GM21367 (cell line): ENCODE results near the gene SHH.

Source experiments
- ATAC-seq: cut with Tn5 transposase; IDR thresholded peaks from one replicate; pipeline ENCODE4 v1.9.1; 2021; ENCODE audit not compliant: unreplicated experiment

Gene SHH

DNA sequence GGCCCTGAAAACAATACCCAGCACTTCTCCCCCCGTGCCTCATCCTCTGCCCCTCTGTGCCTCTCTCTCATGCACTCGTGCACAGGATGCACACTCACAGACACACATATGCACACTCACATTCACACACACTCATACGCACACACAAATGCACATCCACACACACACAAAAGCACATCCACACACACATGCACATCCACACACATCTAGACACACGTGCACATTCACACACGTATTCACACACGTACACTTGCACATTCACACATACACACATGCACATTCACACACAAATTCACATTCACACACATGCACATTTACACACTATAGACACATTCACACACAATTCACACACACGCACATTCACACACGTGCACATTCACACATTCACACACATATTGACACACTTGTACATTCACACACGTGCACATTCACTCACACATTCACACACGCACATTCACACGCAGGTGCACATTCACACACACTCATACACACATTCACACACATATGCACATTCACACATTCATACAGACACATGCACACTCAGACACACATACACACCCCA, 19.2 kb downstream of the SHH start:
- ATAC-seq = no peak

DNA sequence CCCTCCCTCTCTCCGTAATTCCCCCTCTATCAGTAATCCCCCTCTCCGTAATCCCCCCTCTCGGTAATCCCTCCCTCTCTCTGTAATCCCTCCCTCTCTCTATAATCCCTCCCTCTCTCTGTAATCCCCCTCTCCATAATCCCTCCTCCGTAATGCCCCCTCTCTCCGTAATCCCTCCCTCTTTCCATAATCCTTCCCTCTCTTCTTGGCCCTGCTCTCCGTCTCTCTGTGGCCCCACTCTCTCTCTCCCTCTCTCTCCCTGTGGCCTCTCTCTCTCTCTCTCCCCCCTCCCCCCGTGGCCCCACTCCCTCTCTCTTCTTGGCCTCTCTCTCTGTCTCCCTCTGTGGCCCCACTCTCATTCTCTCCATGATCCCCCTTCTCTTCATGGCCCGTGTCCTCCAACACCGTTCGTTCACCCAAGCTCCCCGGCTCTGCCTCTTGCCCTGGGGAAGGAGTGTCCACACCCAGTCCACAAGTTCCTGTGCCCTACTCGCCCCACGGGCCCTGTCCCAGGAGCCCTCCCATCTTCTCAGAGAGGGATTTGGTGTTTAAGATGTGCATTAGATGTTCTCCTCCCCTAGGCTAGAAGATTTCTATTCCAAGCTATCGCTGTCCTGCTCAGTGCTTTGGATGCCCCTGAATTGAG, 19.8 kb downstream of the SHH start:
- ATAC-seq = no peak

DNA sequence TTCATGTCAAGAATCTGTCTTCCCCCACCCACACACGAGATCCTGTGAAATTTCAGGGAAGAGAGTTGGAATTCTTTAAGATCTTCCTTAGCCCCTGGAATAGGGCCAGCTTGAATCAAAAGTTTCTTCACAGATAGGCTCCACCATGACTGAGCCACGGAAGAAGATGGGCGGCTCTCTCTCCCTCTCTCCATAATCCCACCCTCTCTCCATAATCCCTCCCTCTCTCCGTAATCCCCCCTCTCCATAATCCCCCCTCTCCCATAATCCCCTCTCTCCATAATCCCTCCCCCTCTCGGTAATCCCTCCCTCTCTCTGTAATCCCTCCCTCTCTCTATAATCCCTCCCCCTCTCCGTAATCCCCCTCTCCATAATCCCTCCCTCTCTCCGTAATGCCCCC, 20.4 kb downstream of the SHH start:
- no peak for ATAC-seq

DNA sequence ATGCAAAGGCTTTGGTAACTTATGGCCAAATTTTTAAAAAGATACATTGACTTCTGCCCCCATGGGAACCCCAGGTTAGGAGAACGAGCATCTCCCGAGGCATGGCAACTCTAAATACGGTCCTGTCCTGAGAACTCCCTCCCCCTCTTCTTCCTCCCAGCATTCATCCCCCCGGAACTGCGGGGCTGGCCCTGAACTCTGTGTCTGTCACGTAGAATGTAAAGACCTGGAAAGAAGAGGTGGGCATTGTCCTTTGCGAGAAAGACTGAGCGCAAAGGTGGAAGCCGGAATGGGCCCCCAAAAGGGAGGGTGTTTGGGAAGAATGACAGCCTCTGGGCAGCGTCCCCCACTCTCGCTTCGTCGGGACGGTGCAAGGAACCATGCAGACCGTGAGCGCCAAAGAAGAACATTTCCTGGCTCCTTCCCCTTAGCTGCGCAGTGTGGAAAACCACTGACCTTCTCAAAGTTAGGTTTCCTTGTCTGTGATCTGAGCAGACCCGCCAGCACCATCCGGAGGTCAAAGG, 21.0 kb downstream of the SHH start:
- ATAC-seq = no peak

DNA sequence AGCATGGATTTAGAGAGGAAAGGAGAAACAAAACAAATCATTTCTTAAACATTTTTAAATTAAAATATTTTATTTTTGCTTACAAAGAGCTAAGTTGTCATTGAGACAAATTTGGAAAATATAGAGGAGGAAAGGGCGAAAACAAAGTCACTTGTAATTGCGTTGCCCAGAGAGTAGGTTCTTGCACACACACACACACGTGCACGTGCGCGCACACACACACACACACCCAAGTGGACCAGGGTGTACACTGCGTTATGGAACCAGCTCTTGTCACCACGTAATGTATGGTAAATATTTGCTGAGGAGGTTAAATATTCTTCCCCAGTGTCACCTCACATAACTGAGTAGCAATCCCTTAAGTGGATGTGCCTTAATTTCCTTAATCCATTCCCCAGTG, 21.6 kb downstream of the SHH start:
- no peak for ATAC-seq

DNA sequence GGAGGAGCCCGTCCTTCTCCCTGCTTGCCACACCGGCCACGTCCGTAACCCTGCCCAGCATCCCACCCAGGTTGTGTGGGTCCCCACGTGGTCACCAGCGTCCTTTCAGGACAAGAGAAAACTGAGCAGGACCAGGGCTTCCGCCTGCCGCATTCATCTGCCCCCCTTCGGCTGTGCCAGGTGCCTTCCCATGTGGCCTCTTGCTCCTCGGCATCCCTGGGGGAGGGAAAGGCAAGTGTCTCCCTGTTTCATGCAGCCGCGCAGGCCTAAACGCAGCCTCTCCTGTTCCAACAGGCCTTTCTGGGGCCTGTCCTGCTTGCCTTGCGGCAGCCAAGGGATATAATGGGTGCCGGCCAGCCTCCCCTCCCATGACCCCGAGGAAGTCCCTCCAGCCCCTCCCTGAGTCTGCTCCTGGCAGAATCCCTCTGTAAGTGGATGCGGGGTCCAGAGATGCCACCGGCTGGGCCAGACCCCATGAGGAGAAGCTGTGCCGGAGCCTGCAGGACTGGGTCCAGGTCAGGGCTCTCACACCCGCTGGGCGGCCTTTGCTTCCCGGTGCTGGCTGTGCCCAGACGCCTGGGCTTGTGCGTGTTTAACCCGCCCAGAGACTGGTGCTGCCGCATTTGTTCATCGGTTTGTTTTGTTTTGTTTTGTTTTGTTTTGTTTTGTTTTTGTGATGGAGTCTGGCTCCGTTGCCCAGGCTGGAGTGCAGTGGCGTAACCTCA, 23.1 kb downstream of the SHH start:
- no peak for ATAC-seq

DNA sequence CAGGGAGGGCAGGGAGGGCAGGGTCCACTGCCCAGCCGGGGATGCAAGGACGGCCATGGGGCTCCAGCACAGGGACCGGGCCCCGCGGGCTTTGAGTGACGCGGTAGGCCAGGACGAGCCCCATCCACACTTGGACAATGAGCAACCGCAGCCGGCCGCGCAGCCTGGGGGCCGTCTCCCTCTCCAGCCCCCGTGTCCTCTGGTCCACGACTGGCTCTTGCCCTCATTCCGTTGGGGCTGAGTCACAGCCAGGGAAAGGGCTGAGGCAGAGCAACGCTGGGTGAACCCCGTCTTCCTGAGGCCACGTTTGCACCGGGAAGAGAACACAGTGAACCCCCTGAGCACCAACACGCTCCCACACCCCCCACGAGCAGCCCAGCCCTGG, 23.7 kb downstream of the SHH start:
- ATAC-seq = no peak

DNA sequence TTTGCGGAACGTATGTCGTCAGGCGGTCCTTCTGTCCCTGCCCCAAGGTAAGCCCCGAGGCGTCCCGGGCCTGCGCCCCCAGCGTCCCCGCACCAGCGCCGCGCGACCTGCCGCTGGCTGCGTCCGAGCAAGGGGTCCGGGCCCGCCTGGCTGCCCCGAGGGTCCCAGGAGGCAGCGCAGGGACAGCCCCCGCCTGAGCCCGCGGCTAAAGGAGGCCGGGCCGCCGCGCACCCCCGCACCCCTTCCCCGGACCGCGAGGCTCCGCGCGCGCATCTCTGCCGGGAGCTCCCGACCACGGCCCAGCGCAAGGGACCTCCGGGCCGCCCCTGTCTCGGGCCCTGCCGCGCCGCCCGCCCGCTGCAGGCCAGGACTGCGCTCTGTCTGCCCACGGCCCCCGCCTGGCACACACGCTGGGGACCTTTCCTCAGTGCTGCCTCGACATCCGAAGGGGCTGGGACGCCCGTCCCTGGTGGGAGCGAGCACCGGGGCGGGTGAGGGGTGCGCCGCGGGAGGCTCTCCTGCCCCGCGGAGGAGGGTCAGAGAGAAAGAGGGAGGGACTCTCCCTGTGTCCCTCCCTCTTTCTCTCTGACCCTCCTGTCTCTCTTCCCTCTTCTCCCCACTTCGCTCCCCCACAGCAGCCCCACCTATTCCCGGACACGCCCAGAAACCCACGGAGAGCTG, 25.0 kb downstream of the SHH start:
- ATAC-seq = no peak

DNA sequence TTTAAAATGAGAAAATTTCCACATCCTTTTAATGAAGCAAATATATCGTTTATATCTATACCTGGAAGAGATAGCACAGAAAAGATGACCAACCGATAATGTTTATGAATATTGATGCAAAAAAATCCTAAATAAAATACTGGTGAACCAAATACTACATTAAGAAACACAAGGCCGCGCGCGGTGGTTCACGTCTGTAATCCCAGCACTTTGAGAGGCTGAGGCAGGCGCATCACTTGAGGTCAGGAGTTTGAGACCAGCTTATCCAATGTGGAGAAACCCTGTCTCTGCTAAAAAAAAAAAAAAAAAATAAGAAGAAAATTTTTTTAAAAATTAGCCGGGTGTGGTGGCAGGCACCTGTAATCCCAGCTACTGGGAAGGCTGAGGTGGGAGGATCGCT, 25.8 kb downstream of the SHH start:
- no peak for ATAC-seq

DNA sequence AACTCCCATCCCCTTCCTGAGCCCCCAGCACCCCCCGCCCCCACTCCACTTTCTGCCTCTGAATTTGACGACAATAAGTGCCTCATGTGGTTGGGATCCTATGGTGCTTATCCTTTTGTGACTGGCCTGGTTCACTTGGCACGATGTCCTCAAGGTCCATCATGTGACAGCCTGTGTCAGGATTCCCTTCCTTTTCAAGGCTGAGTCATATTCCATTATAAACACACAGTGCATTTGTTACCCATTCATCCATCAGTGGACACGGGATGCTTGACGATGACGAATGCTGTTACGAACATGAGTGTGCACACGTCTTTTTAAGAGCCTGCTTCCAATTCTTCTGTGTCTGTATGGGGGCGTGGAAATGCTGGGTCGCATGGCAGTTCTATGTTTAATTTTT, 26.7 kb downstream of the SHH start:
- ATAC-seq = no peak

DNA sequence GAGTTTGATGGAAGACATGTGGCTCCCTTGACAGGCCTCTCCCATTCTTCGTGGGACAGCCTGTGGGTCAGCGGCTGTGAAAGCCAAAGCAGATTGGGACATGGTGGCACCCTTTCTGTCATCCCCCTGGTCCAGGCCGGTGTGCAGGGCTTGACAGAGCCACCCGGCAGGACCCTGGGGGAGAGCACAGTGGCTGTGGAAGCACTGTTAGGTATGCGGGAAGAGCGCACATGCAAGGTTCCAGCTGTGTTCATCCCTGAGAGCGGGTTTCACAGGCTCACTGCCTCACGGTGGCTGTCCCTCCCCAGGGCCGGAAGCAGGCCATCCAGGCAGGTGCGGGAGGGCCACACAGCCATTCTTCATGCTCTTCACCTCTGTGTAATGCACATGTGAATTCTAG, 29.8 kb downstream of the SHH start:
- no peak for ATAC-seq

DNA sequence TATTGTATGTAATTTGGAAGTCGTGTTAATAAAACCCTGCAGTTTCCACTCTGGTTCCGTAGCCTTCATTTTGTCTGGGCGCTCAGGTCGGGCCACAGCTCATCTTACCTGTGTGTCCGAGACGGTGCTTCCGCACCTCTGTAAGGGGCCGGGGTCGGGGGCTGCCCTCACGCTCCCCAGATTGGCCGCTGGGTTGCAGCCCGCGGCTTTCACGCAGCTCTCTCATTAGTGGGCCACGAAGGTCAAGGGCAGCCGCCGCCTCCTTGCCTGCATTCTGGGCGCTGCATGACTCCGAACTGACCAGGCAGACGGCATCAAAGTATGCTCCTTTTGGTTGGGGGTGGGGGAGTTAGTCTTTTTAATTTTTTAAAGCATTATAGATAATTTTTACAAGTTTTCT, 30.8 kb downstream of the SHH start:
- ATAC-seq = no peak

DNA sequence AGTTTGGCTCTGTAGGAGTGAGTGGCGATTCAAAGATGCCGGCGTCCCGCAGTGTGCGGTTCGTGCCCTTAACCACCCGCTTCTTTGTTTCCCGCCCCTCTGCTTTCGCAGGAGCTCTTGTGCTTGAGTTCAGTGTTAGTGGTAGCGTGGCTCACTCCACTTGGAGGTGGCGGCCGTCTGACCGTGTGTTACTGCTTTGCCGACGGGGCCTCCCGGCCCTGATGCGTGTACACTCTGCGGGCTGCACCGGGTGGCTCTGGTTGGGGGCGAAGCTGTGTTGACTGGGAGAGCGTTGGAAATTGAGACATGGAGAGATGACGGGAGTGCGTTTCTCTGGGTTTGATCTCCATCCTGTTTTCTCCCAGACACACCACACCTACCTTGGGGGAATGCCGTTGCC, 31.4 kb downstream of the SHH start:
- no peak for ATAC-seq

DNA sequence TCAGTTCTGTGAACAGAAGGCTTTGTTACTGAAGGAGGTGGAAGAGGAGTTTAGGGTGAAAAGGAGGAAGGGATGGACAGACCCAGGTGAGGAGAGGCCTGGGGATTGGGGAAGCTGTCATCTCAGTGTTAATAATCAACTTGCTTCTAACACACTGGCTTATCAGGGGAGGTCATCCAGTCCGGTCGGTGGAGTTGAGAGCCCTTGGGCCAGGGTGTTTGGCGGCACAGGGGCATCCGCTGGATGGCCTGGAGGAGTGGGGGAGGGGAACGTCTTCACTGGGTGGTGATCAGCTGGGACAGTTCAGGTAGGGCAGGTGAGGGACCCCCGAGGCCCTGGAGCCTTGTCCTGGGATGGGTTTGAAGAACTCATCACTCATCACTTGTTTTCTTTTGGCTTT, 33.9 kb downstream of the SHH start:
- no peak for ATAC-seq

DNA sequence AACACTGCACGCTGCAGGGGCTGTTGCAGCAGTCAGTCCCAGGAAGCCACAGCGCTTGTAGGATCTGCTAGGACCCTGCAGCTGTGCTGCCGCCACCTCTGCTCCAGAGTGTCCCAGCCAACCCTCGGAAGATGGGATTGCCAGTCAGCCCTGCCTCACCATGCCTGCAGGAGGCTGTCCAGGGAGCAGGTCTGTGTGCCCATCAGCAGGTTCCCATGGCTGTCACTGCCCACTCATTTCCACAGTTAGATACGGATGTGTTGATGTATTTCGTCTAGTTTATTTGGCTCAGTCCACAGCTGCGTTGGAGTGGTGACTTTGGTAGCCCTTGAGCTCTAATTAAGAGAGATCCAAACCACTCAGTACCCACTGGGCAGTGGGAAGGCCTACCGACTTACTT, 35.7 kb downstream of the SHH start:
- ATAC-seq = no peak

DNA sequence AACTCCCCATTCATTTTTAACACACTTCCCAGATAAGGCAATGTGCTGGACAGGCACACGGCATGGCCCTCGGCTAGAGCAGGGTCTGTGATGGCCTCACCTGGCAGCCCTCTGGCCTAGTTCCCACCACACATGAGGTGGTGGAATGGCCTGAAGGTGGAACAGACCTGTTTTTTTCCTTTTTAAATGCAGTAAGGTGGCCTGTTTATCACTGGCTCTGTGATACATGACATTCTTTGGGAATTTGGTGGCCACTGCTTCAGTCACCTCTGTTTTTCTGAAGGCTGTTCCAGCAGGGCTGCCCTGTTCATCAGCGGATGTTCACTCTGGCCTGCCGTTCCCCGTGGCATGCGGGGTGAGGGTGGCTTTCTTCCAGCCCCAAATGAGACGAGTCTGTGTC, 36.6 kb downstream of the SHH start:
- no peak for ATAC-seq

DNA sequence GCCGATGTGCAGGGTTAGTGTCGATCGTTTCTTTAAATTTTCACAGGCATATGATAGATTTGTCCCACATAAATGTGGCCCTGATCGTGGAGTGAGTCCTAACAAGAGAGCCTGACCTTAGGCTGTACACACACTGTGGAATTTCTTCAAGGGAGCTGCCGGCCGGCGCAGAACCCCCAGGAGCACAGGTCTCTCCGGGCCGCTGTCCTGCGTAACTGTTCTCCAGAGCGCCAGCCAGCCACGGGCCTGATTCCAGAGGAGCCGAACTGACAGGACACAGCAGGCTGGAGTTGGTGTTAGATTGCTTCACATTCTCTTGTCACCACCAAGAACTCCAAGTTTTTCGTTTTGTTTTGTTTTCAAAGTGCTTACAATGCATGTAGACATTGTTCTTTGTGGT, 37.3 kb downstream of the SHH start:
- ATAC-seq = no peak

DNA sequence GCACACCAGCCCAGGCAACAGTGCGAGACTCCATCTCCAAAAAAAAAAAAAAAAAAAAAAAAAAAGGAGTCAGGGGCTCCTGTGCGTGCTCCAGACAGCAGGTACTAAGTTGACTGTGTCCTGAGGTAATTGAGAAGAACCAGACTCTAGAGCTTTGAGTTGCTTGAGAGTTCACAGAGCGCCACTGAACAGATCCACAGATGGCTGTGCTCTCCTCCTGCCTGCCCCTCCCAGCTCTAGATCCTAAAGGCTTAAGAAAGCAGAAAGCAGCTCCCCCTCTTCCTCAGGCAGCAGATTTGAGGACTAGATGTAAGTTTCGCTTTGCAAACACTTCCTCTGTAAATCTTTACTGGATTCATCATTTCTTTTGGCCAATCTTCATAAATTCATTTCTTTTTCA, 38.7 kb downstream of the SHH start:
- ATAC-seq = no peak

DNA sequence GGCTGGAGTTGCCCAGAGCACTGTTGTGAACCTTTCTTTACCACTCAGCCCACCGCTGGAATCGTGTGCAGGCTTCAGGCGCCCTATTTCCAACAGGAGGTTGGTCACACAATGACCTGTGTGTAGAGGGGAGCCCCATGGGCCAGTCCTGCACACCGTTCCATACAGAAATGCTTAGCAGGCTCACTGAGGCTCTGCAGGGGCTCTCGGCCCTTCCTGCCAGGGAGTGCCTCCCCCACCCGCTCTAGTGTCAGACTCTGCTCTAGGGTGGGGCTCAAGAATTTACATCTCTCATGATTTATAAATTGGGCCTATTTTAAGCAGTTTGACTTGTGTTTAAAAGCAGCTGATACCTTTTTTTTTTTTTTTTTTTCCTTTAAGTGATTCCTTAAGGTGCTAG, 42.0 kb downstream of the SHH start:
- ATAC-seq = no peak

DNA sequence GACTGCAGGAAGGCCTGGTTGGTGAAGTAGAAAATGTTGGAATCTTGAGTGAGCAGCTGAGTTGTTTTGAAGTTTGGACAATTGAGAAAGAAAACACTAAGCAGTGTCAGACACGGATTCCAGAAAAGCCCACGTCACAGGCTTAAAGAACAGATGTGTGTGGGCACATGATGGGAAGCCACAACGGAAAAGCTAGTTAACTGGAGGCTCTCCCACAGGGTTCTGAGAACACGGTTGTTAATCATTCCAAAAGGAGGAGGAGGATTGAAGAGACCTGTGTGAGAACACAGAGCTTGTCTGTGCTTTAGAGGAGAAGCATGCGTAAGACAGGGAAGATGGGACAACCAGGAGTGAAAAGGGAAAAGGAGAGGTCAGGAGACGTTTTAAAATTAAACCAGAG, 42.6 kb downstream of the SHH start:
- ATAC-seq = no peak

DNA sequence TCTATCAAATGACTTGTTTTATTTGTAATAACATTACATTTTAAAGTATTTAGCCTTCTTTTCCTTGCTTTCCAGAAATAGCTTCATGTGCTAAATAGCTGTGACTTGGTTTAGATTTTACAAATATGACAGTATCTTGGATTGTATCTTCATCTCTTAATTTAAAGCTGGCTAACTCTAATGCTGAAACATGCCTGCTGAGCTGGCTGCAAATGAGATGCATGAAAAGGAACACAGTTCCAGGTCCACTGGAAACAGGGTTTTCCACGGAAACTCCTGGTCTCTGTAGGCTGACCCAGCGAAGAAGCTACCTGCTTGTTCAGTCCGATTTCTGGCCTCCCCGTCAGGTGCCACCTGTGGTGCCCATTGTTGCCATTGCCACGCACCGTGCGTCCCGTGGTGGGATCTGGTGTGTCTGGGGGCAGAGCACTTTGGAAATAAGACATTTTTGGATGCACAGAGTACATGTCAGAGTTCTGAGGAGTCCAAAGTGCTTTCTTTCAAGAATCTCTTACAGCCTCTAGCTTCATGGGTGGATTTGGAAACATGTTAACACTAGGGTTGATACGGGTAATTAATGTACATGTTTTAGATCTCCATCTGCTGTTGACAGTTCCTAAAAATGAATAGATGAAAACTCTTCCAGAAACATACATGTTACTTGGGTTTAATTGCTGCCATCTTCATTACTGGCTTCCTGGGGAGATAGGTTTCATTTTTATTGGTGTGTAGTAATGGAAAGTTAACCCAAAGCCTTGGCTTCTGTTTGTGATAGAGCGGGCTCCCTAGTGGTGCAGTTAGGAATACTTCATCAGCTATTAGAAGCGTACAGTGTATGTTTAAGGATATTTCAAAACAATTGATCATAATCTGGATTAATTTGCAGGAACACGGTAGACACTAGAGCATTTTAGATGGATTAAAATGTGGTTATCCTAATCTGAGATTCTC, 45.0 kb downstream of the SHH start:
- ATAC-seq = no peak
